ENCODE measurements around the gene SATB2. TPM values are rescaled to one million over a fixed set of nuclear protein-coding genes. Genes with fewer than 3 reads are reported as not detected.

The SATB2 gene
- total and polyA plus RNA-seq, 2 donors (not counting 1 experiment from before 2014, with no cell fraction given): 3.8 to 28.1 TPM

- Histone ChIP-seq H2AFZ (ENCODE audit: low read length) (no peak overlapping the region), H3K4me1 (ENCODE audit: control insufficient read depth, extremely low read depth, insufficient read depth, low read length) (no peaks in the 10 kb centered on the region), H3K9me3 (ENCODE audit: control insufficient read depth, insufficient read depth, low read depth, low read length) (no peaks in the 10 kb centered on the region), H3K36me3 (ENCODE audit: control insufficient read depth, insufficient read depth, low read length) (peaks cover 2% of the 10 kb centered on the region), H3K9ac (ENCODE audit: insufficient read depth, low read length) (no peak overlapping the region), H3K4me2 (ENCODE audit: extremely low read depth, insufficient read depth, low read length) (no peak overlapping the region), H3K27ac (ENCODE audit: insufficient read depth, low read length) (no peak overlapping the region), H3K27me3 (ENCODE audit: control insufficient read depth, insufficient read depth, low read length) (no peaks in the 10 kb centered on the region), H3K4me3 (replicated peaks in 1 of 4; ENCODE audit: control extremely low read depth in 1 of 4, insufficient read depth in 1 of 4, low read depth in 3 of 4, low read length in 4 of 4) (no peak overlapping the region), H3K79me2 (ENCODE audit: control insufficient read depth, insufficient read depth, low read length) (no peaks in the 10 kb centered on the region), H4K20me1 (ENCODE audit: control insufficient read depth, extremely low read depth, insufficient read depth, low read length) (no peaks in the 10 kb centered on the region)
- DNase-seq (ENCODE audit: low read depth in 2 of 2): no peak
- no peak for TF ChIP-seq EZH2 (IDR thresholded peaks at IDR 0.05; ENCODE audit: low read length, missing control alignments)
- TF ChIP-seq CTCF (conservative IDR thresholded peaks at IDR 0.05 in 1 of 2, IDR thresholded peaks at IDR 0.05 in 1 of 2; ENCODE audit: low read depth in 1 of 2, low read length in 2 of 2): no peak
These were observed 131.9 kb downstream of the SATB2 start for GRCh38 chr2:199325881-199326280.

GRCh38 chr2:199322151-199322550 is 135.6 kb downstream of the SATB2 start:
- Histone ChIP-seq H3K27ac (ENCODE audit: insufficient read depth, low read length) (no peak overlapping the region), H3K4me3 (replicated peaks in 1 of 4; ENCODE audit: control extremely low read depth in 1 of 4, insufficient read depth in 1 of 4, low read depth in 3 of 4, low read length in 4 of 4) (no peak overlapping the region), H3K36me3 (ENCODE audit: control insufficient read depth, insufficient read depth, low read length) (no peaks in the 10 kb centered on the region), H4K20me1 (ENCODE audit: control insufficient read depth, extremely low read depth, insufficient read depth, low read length) (no peaks in the 10 kb centered on the region), H3K27me3 (ENCODE audit: control insufficient read depth, insufficient read depth, low read length) (no peaks in the 10 kb centered on the region), H3K9me3 (ENCODE audit: control insufficient read depth, insufficient read depth, low read depth, low read length) (no peaks in the 10 kb centered on the region), H3K4me1 (ENCODE audit: control insufficient read depth, extremely low read depth, insufficient read depth, low read length) (no peaks in the 10 kb centered on the region), H3K4me2 (ENCODE audit: extremely low read depth, insufficient read depth, low read length) (no peak overlapping the region), H3K79me2 (ENCODE audit: control insufficient read depth, insufficient read depth, low read length) (no peaks in the 10 kb centered on the region), H2AFZ (ENCODE audit: low read length) (no peak overlapping the region), H3K9ac (ENCODE audit: insufficient read depth, low read length) (no peak overlapping the region)
- DNase-seq (ENCODE audit: low read depth in 2 of 2): no peak
- TF ChIP-seq CTCF (conservative IDR thresholded peaks at IDR 0.05 in 1 of 2, IDR thresholded peaks at IDR 0.05 in 1 of 2; ENCODE audit: low read depth in 1 of 2, low read length in 2 of 2): no peak
- no peak for TF ChIP-seq EZH2 (IDR thresholded peaks at IDR 0.05; ENCODE audit: low read length, missing control alignments)

- Histone ChIP-seq H2AFZ (ENCODE audit: low read length) (no peak overlapping the region), H3K27me3 (ENCODE audit: control insufficient read depth, insufficient read depth, low read length) (no peaks in the 10 kb centered on the region), H3K4me1 (ENCODE audit: control insufficient read depth, extremely low read depth, insufficient read depth, low read length) (no peaks in the 10 kb centered on the region), H3K9ac (ENCODE audit: insufficient read depth, low read length) (no peak overlapping the region), H3K27ac (ENCODE audit: insufficient read depth, low read length) (no peak overlapping the region), H3K79me2 (ENCODE audit: control insufficient read depth, insufficient read depth, low read length) (no peaks in the 10 kb centered on the region), H3K4me2 (ENCODE audit: extremely low read depth, insufficient read depth, low read length) (no peak overlapping the region), H3K36me3 (ENCODE audit: control insufficient read depth, insufficient read depth, low read length) (no peaks in the 10 kb centered on the region), H3K9me3 (ENCODE audit: control insufficient read depth, insufficient read depth, low read depth, low read length) (no peaks in the 10 kb centered on the region), H4K20me1 (ENCODE audit: control insufficient read depth, extremely low read depth, insufficient read depth, low read length) (no peaks in the 10 kb centered on the region), H3K4me3 (replicated peaks in 1 of 4; ENCODE audit: control extremely low read depth in 1 of 4, insufficient read depth in 1 of 4, low read depth in 3 of 4, low read length in 4 of 4) (no peak overlapping the region)
- TF ChIP-seq CTCF (conservative IDR thresholded peaks at IDR 0.05 in 1 of 2, IDR thresholded peaks at IDR 0.05 in 1 of 2; ENCODE audit: low read depth in 1 of 2, low read length in 2 of 2): no peak
- TF ChIP-seq EZH2 (IDR thresholded peaks at IDR 0.05; ENCODE audit: low read length, missing control alignments): no peak
- no peak for DNase-seq (ENCODE audit: low read depth in 2 of 2)
These were observed 140.1 kb downstream of the SATB2 start for GRCh38 chr2:199317646-199318045.

Data from fibroblast of lung (primary cell).